ENCODE measurements around the gene APOL3.
"Not testable (repeated sequence)": the region's sequence is repeated elsewhere in the genome, so short reads cannot be mapped to it uniquely, and the experiment has no call there.

The APOL3 gene

GRCh38 chr22:36208914-36209313, 48.4 kb upstream of the APOL3 start:
- Histone ChIP-seq H3K79me2 (ENCODE audit: insufficient read depth, low read length) (no peaks in the 10 kb centered on the region), H3K9me2 (replicated peaks; ENCODE audit: low read depth, low read length) (no peaks in the 10 kb centered on the region), H3K4me3 (ENCODE audit: low read length, poor library complexity, severe bottlenecking) (no peak overlapping the region), H2AFZ (ENCODE audit: low read length) (no peak overlapping the region), H3K36me3 (ENCODE audit: insufficient read depth, low read length) (no peaks in the 10 kb centered on the region), H3K4me1 (ENCODE audit: insufficient read depth, low read length, poor library complexity, severe bottlenecking) (peaks cover 18% of the 10 kb centered on the region), H3K27me3 (ENCODE audit: insufficient read depth, low read length, poor library complexity, severe bottlenecking) (no peaks in the 10 kb centered on the region), H3K4me2 (ENCODE audit: low read depth, low read length, poor library complexity, severe bottlenecking) (no peak overlapping the region), H3K9me3 (ENCODE audit: insufficient read depth, low read depth, low read length) (0 out of 2 replicates have a peak, but pooled peaks cover 8% of the 10 kb centered on the region), H3F3A (ENCODE audit: low read depth) (no peaks in the 10 kb centered on the region), H3K9ac (ENCODE audit: low read depth, low read length, poor library complexity, severe bottlenecking) (no peak overlapping the region), H4K20me1 (ENCODE audit: insufficient read depth, low read length, poor library complexity, severe bottlenecking) (no peaks in the 10 kb centered on the region)
- TF ChIP-seq, protein P1, sequence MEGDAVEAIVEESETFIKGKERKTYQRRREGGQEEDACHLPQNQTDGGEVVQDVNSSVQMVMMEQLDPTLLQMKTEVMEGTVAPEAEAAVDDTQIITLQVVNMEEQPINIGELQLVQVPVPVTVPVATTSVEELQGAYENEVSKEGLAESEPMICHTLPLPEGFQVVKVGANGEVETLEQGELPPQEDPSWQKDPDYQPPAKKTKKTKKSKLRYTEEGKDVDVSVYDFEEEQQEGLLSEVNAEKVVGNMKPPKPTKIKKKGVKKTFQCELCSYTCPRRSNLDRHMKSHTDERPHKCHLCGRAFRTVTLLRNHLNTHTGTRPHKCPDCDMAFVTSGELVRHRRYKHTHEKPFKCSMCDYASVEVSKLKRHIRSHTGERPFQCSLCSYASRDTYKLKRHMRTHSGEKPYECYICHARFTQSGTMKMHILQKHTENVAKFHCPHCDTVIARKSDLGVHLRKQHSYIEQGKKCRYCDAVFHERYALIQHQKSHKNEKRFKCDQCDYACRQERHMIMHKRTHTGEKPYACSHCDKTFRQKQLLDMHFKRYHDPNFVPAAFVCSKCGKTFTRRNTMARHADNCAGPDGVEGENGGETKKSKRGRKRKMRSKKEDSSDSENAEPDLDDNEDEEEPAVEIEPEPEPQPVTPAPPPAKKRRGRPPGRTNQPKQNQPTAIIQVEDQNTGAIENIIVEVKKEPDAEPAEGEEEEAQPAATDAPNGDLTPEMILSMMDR (conservative IDR thresholded peaks at IDR 0.05; ENCODE audit: low read length) = no peak
- no peak for TF ChIP-seq EZH2phosphoT487 (IDR thresholded peaks at IDR 0.05; ENCODE audit: borderline replicate concordance)

DNA sequence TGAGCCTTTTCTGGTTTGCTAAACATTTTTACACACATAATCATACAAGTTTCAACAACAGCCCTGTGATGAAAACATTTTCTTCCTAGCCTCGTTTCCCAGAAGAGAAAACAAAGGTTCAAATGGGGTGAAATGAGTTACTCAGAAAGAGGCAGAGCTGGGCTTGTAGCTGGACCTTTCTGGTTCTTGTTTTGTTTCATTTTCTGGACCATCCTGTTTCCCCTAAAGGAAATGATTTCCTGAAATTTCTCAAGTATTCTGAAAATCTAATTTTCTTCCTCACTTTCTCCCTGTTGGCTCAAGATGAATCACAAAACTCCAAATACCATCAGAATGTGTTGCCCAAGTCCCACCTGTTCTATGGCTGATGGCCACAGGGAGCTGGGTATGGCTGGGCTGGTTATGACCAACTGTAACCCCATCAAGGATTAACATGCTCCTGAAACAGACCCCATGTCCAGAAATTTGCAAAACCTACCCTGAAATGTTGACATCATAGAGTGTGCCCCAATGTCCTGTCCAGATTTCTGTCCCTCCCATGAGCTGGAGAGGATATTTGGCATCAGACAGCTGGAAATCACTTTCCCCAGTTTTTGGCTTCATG, 47.7 kb upstream of the APOL3 start:
- H3K9me2 ChIP-seq (replicated peaks; ENCODE audit: low read depth, low read length) = no peaks in the 10 kb centered on the region
- no peaks in the 10 kb centered on the region for H3K27me3 ChIP-seq (ENCODE audit: insufficient read depth, low read length, poor library complexity, severe bottlenecking)
- H3K4me2 ChIP-seq (ENCODE audit: low read depth, low read length, poor library complexity, severe bottlenecking) = no peak overlapping the region
- H3K4me1 ChIP-seq (ENCODE audit: insufficient read depth, low read length, poor library complexity, severe bottlenecking) = peaks cover 18% of the 10 kb centered on the region
- no peaks in the 10 kb centered on the region for H3F3A ChIP-seq (ENCODE audit: low read depth)
- H3K36me3 ChIP-seq (ENCODE audit: insufficient read depth, low read length) = no peaks in the 10 kb centered on the region
- no peaks in the 10 kb centered on the region for H3K79me2 ChIP-seq (ENCODE audit: insufficient read depth, low read length)
- 0 out of 2 replicates have a peak, but pooled peaks cover 8% of the 10 kb centered on the region for H3K9me3 ChIP-seq (ENCODE audit: insufficient read depth, low read depth, low read length)
- no peak overlapping the region for H3K9ac ChIP-seq (ENCODE audit: low read depth, low read length, poor library complexity, severe bottlenecking)
- H3K4me3 ChIP-seq (ENCODE audit: low read length, poor library complexity, severe bottlenecking) = no peak overlapping the region
- TF ChIP-seq, protein P1 (conservative IDR thresholded peaks at IDR 0.05; ENCODE audit: low read length) = no peak
- TF ChIP-seq EZH2phosphoT487 (IDR thresholded peaks at IDR 0.05; ENCODE audit: borderline replicate concordance) = no peak
- no peaks in the 10 kb centered on the region for H4K20me1 ChIP-seq (ENCODE audit: insufficient read depth, low read length, poor library complexity, severe bottlenecking)
- H2AFZ ChIP-seq (ENCODE audit: low read length) = no peak overlapping the region

GRCh38 chr22:36206255-36206654, 45.7 kb upstream of the APOL3 start:
- Histone ChIP-seq H2AFZ (ENCODE audit: low read length) (no peak overlapping the region; the same call in 1 of the 2 replicates), H3K4me1 (ENCODE audit: insufficient read depth, low read length, poor library complexity, severe bottlenecking) (peaks cover 9% of the 10 kb centered on the region), H3K4me2 (ENCODE audit: low read depth, low read length, poor library complexity, severe bottlenecking) (no peak overlapping the region), H3K27me3 (ENCODE audit: insufficient read depth, low read length, poor library complexity, severe bottlenecking) (no peaks in the 10 kb centered on the region), H3K9me3 (ENCODE audit: insufficient read depth, low read depth, low read length) (0 out of 2 replicates have a peak, but pooled peaks cover 8% of the 10 kb centered on the region), H3K9ac (ENCODE audit: low read depth, low read length, poor library complexity, severe bottlenecking) (no peak overlapping the region), H3K79me2 (ENCODE audit: insufficient read depth, low read length) (no peaks in the 10 kb centered on the region), H3K36me3 (ENCODE audit: insufficient read depth, low read length) (no peaks in the 10 kb centered on the region), H3K4me3 (ENCODE audit: low read length, poor library complexity, severe bottlenecking) (no peak overlapping the region), H3F3A (ENCODE audit: low read depth) (no peaks in the 10 kb centered on the region), H3K9me2 (replicated peaks; ENCODE audit: low read depth, low read length) (no peaks in the 10 kb centered on the region), H4K20me1 (ENCODE audit: insufficient read depth, low read length, poor library complexity, severe bottlenecking) (no peaks in the 10 kb centered on the region)
- no peak for TF ChIP-seq EZH2phosphoT487 (IDR thresholded peaks at IDR 0.05; ENCODE audit: borderline replicate concordance)
- TF ChIP-seq, protein P1 (conservative IDR thresholded peaks at IDR 0.05; ENCODE audit: low read length) = no peak

DNA sequence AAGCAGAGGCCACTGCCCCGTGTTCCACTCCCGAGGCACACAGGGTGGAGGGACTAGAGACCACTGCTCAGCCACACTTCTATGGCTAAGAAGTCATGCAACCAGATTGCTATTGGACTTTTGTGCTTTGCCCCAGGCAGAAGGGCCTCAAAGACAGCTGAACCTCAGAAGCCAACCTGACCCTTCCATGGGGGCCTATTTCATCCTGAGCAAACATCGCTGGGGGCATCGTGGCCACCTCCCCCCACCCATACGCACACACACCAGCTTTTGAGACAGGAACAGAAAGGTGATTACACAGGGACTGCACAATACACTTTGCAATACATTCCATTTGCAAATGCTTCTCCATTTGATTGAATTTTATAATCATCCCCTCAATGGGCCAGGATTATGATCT, 45.0 kb upstream of the APOL3 start:
- H3F3A ChIP-seq (ENCODE audit: low read depth); H3K4me1 ChIP-seq (ENCODE audit: insufficient read depth, low read length, poor library complexity, severe bottlenecking); H3K9me2 ChIP-seq (replicated peaks; ENCODE audit: low read depth, low read length); H3K27me3 ChIP-seq (ENCODE audit: insufficient read depth, low read length, poor library complexity, severe bottlenecking); H3K4me2 ChIP-seq (ENCODE audit: low read depth, low read length, poor library complexity, severe bottlenecking); H3K9ac ChIP-seq (ENCODE audit: low read depth, low read length, poor library complexity, severe bottlenecking); H3K4me3 ChIP-seq (ENCODE audit: low read length, poor library complexity, severe bottlenecking); H2AFZ ChIP-seq (ENCODE audit: low read length); H3K9me3 ChIP-seq (ENCODE audit: insufficient read depth, low read depth, low read length); H3K79me2 ChIP-seq (ENCODE audit: insufficient read depth, low read length); H4K20me1 ChIP-seq (ENCODE audit: insufficient read depth, low read length, poor library complexity, severe bottlenecking); H3K36me3 ChIP-seq (ENCODE audit: insufficient read depth, low read length): not testable (repeated sequence)
